HAP-1 (cell line): ENCODE results near the gene CSTB.

Experiments used
- DNase-seq, 2 experiments: peaks; one replicate each; pipeline ENCODE4 v3.0.0-alpha.2; 2016 to 2020; ENCODE audit warnings: low spot score in 2 of 2
- H3K27me3 ChIP-seq: fragments of 250-450 bp; sonication (Bioruptor Pico); 2 replicates; pipeline ENCODE4 v1.5.1; 2020; ENCODE audit warnings: low read depth, mild to moderate bottlenecking, moderate library complexity
- H3K36me3 ChIP-seq: fragments of 250-450 bp; sonication (Bioruptor Pico); replicated peaks from 2 replicates; pipeline ENCODE4 v1.5.1; 2020; ENCODE audit warnings: mild to moderate bottlenecking
- H3K4me1 ChIP-seq: fragments of 250-450 bp; sonication (Bioruptor Pico); 2 replicates; pipeline ENCODE4 v1.5.1; 2020; ENCODE audit warnings: mild to moderate bottlenecking
- H3K4me3 ChIP-seq: fragments of 250-450 bp; sonication (Bioruptor Pico); 2 replicates; pipeline ENCODE4 v1.5.1; 2020; ENCODE audit warnings: mild to moderate bottlenecking, moderate library complexity
- H3K9me3 ChIP-seq: fragments of 250-450 bp; sonication (Bioruptor Pico); 2 replicates; pipeline ENCODE4 v1.5.1; 2020; ENCODE audit warnings: mild to moderate bottlenecking, moderate library complexity
- in situ Hi-C: fragments of 300-500 bp; cut with MboI; formaldehyde crosslinking; loops from 3 replicates; pipeline ENCODE4 v1.14.3; 2020; ENCODE audit warnings: low sequenced_read_pairs, inconsistent platforms, mixed read lengths

Gene CSTB

GRCh38 chr21:43815107-43815613 lies 39.1 kb upstream of the CSTB start:
- Histone ChIP-seq H3K4me1 (peaks cover 2% of the 10 kb centered on the region; the same call in 1 of the 2 replicates), H3K4me3 (no peak overlapping the region), H3K27me3 (no peaks in the 10 kb centered on the region), H3K36me3 (no peaks in the 10 kb centered on the region), H3K9me3 (no peaks in the 10 kb centered on the region)
- in situ Hi-C loops = no loop called here
- no peak for DNase-seq

GRCh38 chr21:43814215-43815106 lies 38.4 kb upstream of the CSTB start:
- DNase-seq = no peak
- in situ Hi-C loops = no loop called here
- H3K36me3 ChIP-seq = no peaks in the 10 kb centered on the region
- H3K4me3 ChIP-seq = no peak overlapping the region
- H3K27me3 ChIP-seq = no peaks in the 10 kb centered on the region
- H3K4me1 ChIP-seq = peaks cover 2% of the 10 kb centered on the region; the same call in 1 of the 2 replicates
- H3K9me3 ChIP-seq = no peaks in the 10 kb centered on the region

- in situ Hi-C loops = no loop called here
Observed at GRCh38 chr21:43813656-43813980, 37.5 kb upstream of the CSTB start.

GRCh38 chr21:43812957-43813655 lies 37.0 kb upstream of the CSTB start:
- Histone ChIP-seq H3K4me1 (peaks cover 2% of the 10 kb centered on the region; the same call in 1 of the 2 replicates), H3K36me3 (no peaks in the 10 kb centered on the region), H3K27me3 (no peaks in the 10 kb centered on the region), H3K9me3 (no peaks in the 10 kb centered on the region), H3K4me3 (no peak overlapping the region)
- no peak for DNase-seq
- in situ Hi-C loops = no loop called here

More at GRCh38 chr21:43813656-43813980, 37.5 kb upstream of the CSTB start:
- Histone ChIP-seq H3K4me3 (no peak overlapping the region), H3K36me3 (no peaks in the 10 kb centered on the region), H3K4me1 (peaks cover 2% of the 10 kb centered on the region; the same call in 1 of the 2 replicates), H3K27me3 (no peaks in the 10 kb centered on the region), H3K9me3 (no peaks in the 10 kb centered on the region)
- no peak for DNase-seq

GRCh38 chr21:43812139-43812821 lies 36.2 kb upstream of the CSTB start:
- DNase-seq = no peak
- Histone ChIP-seq H3K36me3 (no peaks in the 10 kb centered on the region), H3K4me1 (peaks cover 2% of the 10 kb centered on the region; the same call in 1 of the 2 replicates), H3K9me3 (no peaks in the 10 kb centered on the region), H3K4me3 (no peak overlapping the region), H3K27me3 (no peaks in the 10 kb centered on the region)
- in situ Hi-C loops = no loop called here

GRCh38 chr21:43811262-43812105 lies 35.4 kb upstream of the CSTB start:
- H3K27me3 ChIP-seq = no peaks in the 10 kb centered on the region
- in situ Hi-C loops = no loop called here
- no peak for DNase-seq
- no peaks in the 10 kb centered on the region for H3K36me3 ChIP-seq
- H3K9me3 ChIP-seq = no peaks in the 10 kb centered on the region
- H3K4me1 ChIP-seq = peaks cover 2% of the 10 kb centered on the region; the same call in 1 of the 2 replicates
- H3K4me3 ChIP-seq = no peak overlapping the region

GRCh38 chr21:43810505-43811261 lies 34.6 kb upstream of the CSTB start:
- H3K27me3 ChIP-seq = no peaks in the 10 kb centered on the region
- no peaks in the 10 kb centered on the region for H3K9me3 ChIP-seq
- peak; percentile 70 to 97 for DNase-seq
- no peak overlapping the region for H3K4me3 ChIP-seq
- H3K36me3 ChIP-seq = peaks cover 5% of the 10 kb centered on the region; the same call in 1 of the 2 replicates
- in situ Hi-C loops = no loop called here
- H3K4me1 ChIP-seq = peaks cover 2% of the 10 kb centered on the region; the same call in 1 of the 2 replicates

GRCh38 chr21:43809853-43810504 lies 33.9 kb upstream of the CSTB start:
- in situ Hi-C loops = no loop called here
- H3K36me3 ChIP-seq = peaks cover 7% of the 10 kb centered on the region; the same call in 1 of the 2 replicates

GRCh38 chr21:43809346-43809799 lies 33.3 kb upstream of the CSTB start:
- Histone ChIP-seq H3K4me3 (no peak overlapping the region), H3K4me1 (peaks cover 2% of the 10 kb centered on the region; the same call in 1 of the 2 replicates), H3K9me3 (no peaks in the 10 kb centered on the region), H3K36me3 (peaks cover 7% of the 10 kb centered on the region; the same call in 1 of the 2 replicates), H3K27me3 (no peaks in the 10 kb centered on the region)
- in situ Hi-C loops = no loop called here
- no peak for DNase-seq

More at GRCh38 chr21:43809853-43810504, 33.9 kb upstream of the CSTB start:
- Histone ChIP-seq H3K27me3 (no peaks in the 10 kb centered on the region), H3K4me1 (peaks cover 2% of the 10 kb centered on the region; the same call in 1 of the 2 replicates), H3K9me3 (no peaks in the 10 kb centered on the region), H3K4me3 (no peak overlapping the region)
- DNase-seq = no peak

- Histone ChIP-seq H3K4me1 (peaks cover 2% of the 10 kb centered on the region; the same call in 1 of the 2 replicates), H3K27me3 (no peaks in the 10 kb centered on the region)
Observed at GRCh38 chr21:43808832-43809251, 32.7 kb upstream of the CSTB start.

GRCh38 chr21:43808367-43808766 lies 32.3 kb upstream of the CSTB start:
- Histone ChIP-seq H3K27me3 (no peaks in the 10 kb centered on the region), H3K36me3 (peaks cover 15% of the 10 kb centered on the region), H3K9me3 (no peaks in the 10 kb centered on the region), H3K4me1 (peaks cover 2% of the 10 kb centered on the region; the same call in 1 of the 2 replicates), H3K4me3 (no peak overlapping the region)
- no peak for DNase-seq
- in situ Hi-C loops = no loop called here

More at GRCh38 chr21:43808832-43809251, 32.7 kb upstream of the CSTB start:
- no peaks in the 10 kb centered on the region for H3K9me3 ChIP-seq
- in situ Hi-C loops = no loop called here
- no peak overlapping the region for H3K4me3 ChIP-seq
- peaks cover 11% of the 10 kb centered on the region for H3K36me3 ChIP-seq
- no peak for DNase-seq
